Measurements from ENCODE around the gene MX2.

- no peak for TF ChIP-seq EZH2 (IDR thresholded peaks at IDR 0.05; ENCODE audit: low read depth, low read length, severe bottlenecking)
- no peak for TF ChIP-seq SP2 (IDR thresholded peaks at IDR 0.05; ENCODE audit: low read length)
- TF ChIP-seq GABPA (IDR thresholded peaks at IDR 0.05; ENCODE audit: borderline replicate concordance, insufficient read depth, low read length), result no peak
- TF ChIP-seq CTCF (IDR thresholded peaks at IDR 0.05; ENCODE audit: control extremely low read depth in 1 of 3, insufficient read depth in 1 of 3, low read depth in 1 of 3, low read length in 3 of 3), result no peak
Observed at GRCh38 chr21:41325138-41325912, 36.5 kb upstream of the MX2 start.
